GM13976 (cell line): ENCODE measurements around the gene TECPR2.
A peak's percentile ranks its signal among the peaks of the same experiment; 100 is the strongest.

Experiments
- DNase-seq: peaks from one replicate; pipeline ENCODE4 v3.0.0; 2012; ENCODE audit warnings: low spot score
- CTCF ChIP-seq: IDR thresholded peaks from 2 replicates; pipeline ENCODE4 v1.5.1; 2012; ENCODE audit warnings: borderline replicate concordance, mild to moderate bottlenecking; ENCODE audit not compliant: insufficient read depth; ENCODE audit errors: extremely low read depth, missing control alignments, control extremely low read depth
- in situ Hi-C: fragments of 300-500 bp; cut with MboI; formaldehyde crosslinking; loops from one replicate; pipeline ENCODE4 v1.12.0; 2022; ENCODE audit warnings: low sequenced_read_pairs, mixed read lengths, inconsistent platforms; ENCODE audit not compliant: unreplicated experiment

The TECPR2 gene

GRCh38 chr14:102362545-102363181 lies at the start of gene TECPR2, which contains the start of gene CINP:
Gene TECPR2, plus strand, starts transcription at chr14:102362941. Its CDS starts 13,781 bp downstream, at chr14:102376722.
Gene CINP, minus strand, starts transcription at chr14:102362890. Its CDS starts 39 bp downstream, at chr14:102362851.
- no peak for TF ChIP-seq CTCF
- in situ Hi-C loops: no loop called here
- peak; percentile 97 for DNase-seq

- peak; percentile 95 for TF ChIP-seq CTCF
- in situ Hi-C loops: loop anchor here (5.0 to 10.0 kb wide), 2 partner anchors 260 to 352 kb away; partner anchors contain the start of gene DYNC1H1
- peak; percentile 87 for DNase-seq
Observed at GRCh38 chr14:102314242-102315011, 48.3 kb upstream of the TECPR2 start.

- DNase-seq: no peak
- in situ Hi-C loops: loop anchor here (5.0 to 10.0 kb wide), 2 partner anchors 260 to 353 kb away; partner anchors contain the start of gene DYNC1H1
- TF ChIP-seq CTCF: no peak
Observed at GRCh38 chr14:102315121-102315520, 47.6 kb upstream of the TECPR2 start.

GRCh38 chr14:102316338-102316742 lies 46.4 kb upstream of the TECPR2 start:
- TF ChIP-seq CTCF: no peak
- no peak for DNase-seq
- in situ Hi-C loops: loop anchor here (5.0 to 10.0 kb wide), 2 partner anchors 262 to 354 kb away; partner anchors contain the start of gene DYNC1H1

- in situ Hi-C loops: loop anchor here (5.0 to 10.0 kb wide), 2 partner anchors 262 to 355 kb away; partner anchors contain the start of gene DYNC1H1
- TF ChIP-seq CTCF: peak; percentile 97
- peak; percentile 93 for DNase-seq
Observed at GRCh38 chr14:102316743-102317563, 45.8 kb upstream of the TECPR2 start.
